GM18526 (cell line): Measurements from ENCODE around the gene NBEA.

Experiments
- POLR2A ChIP-seq: IDR thresholded peaks from 3 replicates; pipeline ENCODE4 v1.6.1; 2011; ENCODE audit not compliant: insufficient read length; ENCODE audit errors: extremely low read depth

Gene NBEA

GRCh38 chr13:35460061-35460460 lies 518.0 kb downstream of the NBEA start:
- TF ChIP-seq POLR2A = no peak

- TF ChIP-seq POLR2A = no peak
Measured at GRCh38 chr13:35465371-35465770, 523.3 kb downstream of the NBEA start.

GRCh38 chr13:35468195-35468594 lies 526.1 kb downstream of the NBEA start:
- TF ChIP-seq POLR2A = no peak

- TF ChIP-seq POLR2A = no peak
Measured at GRCh38 chr13:35469806-35470525, 527.9 kb downstream of the NBEA start.

GRCh38 chr13:35470671-35471661 lies 528.9 kb downstream of the NBEA start:
- TF ChIP-seq POLR2A = no peak

GRCh38 chr13:35471706-35472322 lies 529.7 kb downstream of the NBEA start:
- no peak for TF ChIP-seq POLR2A

- TF ChIP-seq POLR2A = no peak
Measured at GRCh38 chr13:35472323-35472881, 530.3 kb downstream of the NBEA start.

GRCh38 chr13:35473206-35473775 lies 531.2 kb downstream of the NBEA start:
- TF ChIP-seq POLR2A = no peak

GRCh38 chr13:35473802-35474201 lies 531.7 kb downstream of the NBEA start:
- no peak for TF ChIP-seq POLR2A

GRCh38 chr13:35474496-35475211 lies 532.6 kb downstream of the NBEA start:
- no peak for TF ChIP-seq POLR2A

- TF ChIP-seq POLR2A = no peak
Measured at GRCh38 chr13:35475212-35475959, 533.3 kb downstream of the NBEA start.

GRCh38 chr13:35475960-35476943 lies 534.2 kb downstream of the NBEA start, which contains the start of gene MAB21L1:
Gene MAB21L1, minus strand, starts transcription at chr13:35476689. Its CDS starts 551 bp downstream, at chr13:35476138.
- no peak for TF ChIP-seq POLR2A

- no peak for TF ChIP-seq POLR2A
Measured at GRCh38 chr13:35477386-35477946, 535.4 kb downstream of the NBEA start.
